KOPT-K1 (cell line): ENCODE measurements around the gene GABARAP.

Experiments
- H3K27ac ChIP-seq: fragments of 200-600 bp; sonication (generic); 2 replicates; pipeline ENCODE4 v1.5.1; 2016; ENCODE audit warnings: antibody characterized with exemption, mild to moderate bottlenecking, low read depth, low read length; ENCODE audit not compliant: poor library complexity, severe bottlenecking
- H3K36me3 ChIP-seq: fragments of 200-600 bp; sonication (generic); 2 replicates; pipeline ENCODE4 v1.5.1; 2017; ENCODE audit warnings: antibody characterized with exemption, mild to moderate bottlenecking, low read length, moderate library complexity; ENCODE audit not compliant: insufficient read depth
- H3K9me3 ChIP-seq: fragments of 200-600 bp; sonication (generic); 2 replicates; pipeline ENCODE4 v1.5.1; 2017; ENCODE audit warnings: antibody characterized with exemption, low read length, mild to moderate bottlenecking; ENCODE audit not compliant: insufficient read depth, poor library complexity, severe bottlenecking

Gene GABARAP

DNA sequence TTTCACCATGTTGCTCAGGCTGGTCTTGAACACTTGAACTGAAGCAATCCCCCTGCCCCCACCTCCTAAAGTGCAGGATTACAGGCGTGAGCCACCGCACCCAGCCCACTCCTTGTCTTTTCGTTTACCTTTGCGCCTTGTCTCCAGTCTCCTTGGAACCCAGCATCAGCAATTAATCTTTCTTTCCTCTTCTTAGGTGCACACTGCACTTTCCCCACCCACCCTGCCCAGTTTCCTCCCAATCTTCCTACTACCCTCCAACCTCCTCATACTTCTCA lies 21.5 kb upstream of the GABARAP start:
- Histone ChIP-seq H3K27ac (no peak overlapping the region), H3K36me3 (peaks cover 20% of the 10 kb centered on the region), H3K9me3 (no peaks in the 10 kb centered on the region)

GRCh38 chr17:7262935-7263800 lies 20.9 kb upstream of the GABARAP start:
- Histone ChIP-seq H3K36me3 (peaks cover 26% of the 10 kb centered on the region), H3K27ac (no peak overlapping the region), H3K9me3 (no peaks in the 10 kb centered on the region)

GRCh38 chr17:7262192-7262934 lies 20.1 kb upstream of the GABARAP start, which contains the start of gene CLDN7:
CLDN7 (minus strand) TSS chr17:7262478; CDS start chr17:7262043, 435 bp downstream.
- Histone ChIP-seq H3K36me3 (peaks cover 34% of the 10 kb centered on the region), H3K9me3 (no peaks in the 10 kb centered on the region), H3K27ac (no peak within 1 kb of the TSS)

- Histone ChIP-seq H3K27ac (no peak overlapping the region), H3K9me3 (no peaks in the 10 kb centered on the region), H3K36me3 (peaks cover 41% of the 10 kb centered on the region)
These were observed 19.3 kb upstream of the GABARAP start for GRCh38 chr17:7261379-7262191.

DNA sequence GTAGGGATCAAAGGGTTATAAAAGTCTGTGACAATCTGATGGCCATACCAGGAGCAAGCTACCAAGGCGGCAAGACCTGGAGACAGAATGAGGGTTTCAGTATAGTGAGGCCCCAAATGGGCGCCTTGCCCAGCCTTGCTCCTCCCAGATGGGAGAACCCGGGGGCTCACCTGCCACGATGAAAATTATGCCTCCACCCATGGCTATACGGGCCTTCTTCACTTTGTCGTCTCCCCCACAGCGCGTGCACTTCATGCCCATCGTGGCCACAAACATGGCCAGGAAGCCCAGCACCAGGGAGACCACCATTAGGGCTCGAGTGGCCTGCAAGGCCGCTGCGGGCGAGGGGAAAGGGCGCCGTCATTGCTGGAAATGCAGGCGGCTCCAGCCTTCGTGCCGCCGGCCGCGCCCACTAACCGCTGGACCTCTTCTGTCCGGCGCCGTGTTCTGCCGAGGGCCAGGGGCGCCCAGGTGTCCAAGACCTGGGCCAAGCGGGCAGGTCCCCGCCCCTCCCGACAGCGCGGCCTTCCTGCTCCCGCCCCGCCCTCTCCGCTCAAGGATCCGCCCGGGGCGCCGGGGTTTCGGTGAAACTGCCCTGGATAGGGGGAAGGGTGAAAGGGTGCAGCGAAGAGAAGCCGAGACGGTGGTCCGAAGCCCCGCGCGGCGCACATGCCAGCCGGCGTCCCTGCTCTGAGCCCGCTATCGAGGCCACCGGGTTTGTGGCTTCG lies 18.6 kb upstream of the GABARAP start:
- Histone ChIP-seq H3K9me3 (no peaks in the 10 kb centered on the region), H3K36me3 (peaks cover 49% of the 10 kb centered on the region), H3K27ac (no peak overlapping the region)

- Histone ChIP-seq H3K27ac (no peak overlapping the region), H3K36me3 (peaks cover 56% of the 10 kb centered on the region), H3K9me3 (no peaks in the 10 kb centered on the region)
These were observed 17.9 kb upstream of the GABARAP start for GRCh38 chr17:7260151-7260550.

- Histone ChIP-seq H3K27ac (no peak overlapping the region), H3K36me3 (peaks cover 62% of the 10 kb centered on the region)
These were observed 17.3 kb upstream of the GABARAP start for GRCh38 chr17:7259555-7259889.

DNA sequence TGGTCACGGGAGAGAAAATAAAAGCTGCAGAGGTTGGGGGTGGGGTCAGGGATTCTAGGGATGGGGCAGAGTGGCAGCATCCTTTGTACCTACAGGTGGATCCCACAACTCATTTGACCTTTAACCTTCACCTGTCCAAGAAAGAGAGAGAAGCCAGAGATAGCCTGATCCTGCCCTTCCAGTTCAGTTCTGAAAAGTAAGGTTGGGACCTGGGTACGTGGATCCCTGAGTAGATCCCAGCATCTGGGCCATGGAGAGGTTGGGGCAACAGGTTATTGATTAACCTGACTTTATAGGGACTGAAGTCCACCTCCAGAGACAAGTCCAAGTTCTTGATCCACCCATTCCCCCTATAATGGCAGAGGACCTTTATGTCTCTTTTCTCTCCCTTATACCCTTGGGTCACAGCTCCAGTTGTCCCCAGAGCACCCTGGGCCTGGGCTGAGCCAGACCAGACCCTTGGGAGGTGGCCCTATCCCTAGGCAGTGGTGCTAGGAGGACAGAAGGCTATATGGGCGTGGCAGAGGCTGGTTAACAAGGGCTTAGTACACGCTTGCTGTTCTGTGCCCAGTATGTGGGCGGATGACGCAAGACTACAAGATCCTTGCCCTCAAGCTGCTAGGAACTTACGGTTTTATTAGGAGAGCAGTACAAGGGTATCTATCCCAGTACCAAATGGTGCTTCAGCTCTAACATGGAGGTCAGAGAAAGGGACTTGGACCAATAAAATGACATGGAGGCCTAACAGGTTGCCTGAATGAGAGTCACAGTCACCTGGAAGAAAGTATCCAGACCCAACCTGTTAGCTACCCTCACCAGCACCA lies 16.7 kb upstream of the GABARAP start:
- Histone ChIP-seq H3K9me3 (no peaks in the 10 kb centered on the region), H3K27ac (no peak overlapping the region), H3K36me3 (peaks cover 68% of the 10 kb centered on the region)

More at GRCh38 chr17:7259555-7259889, 17.3 kb upstream of the GABARAP start:
- no peaks in the 10 kb centered on the region for H3K9me3 ChIP-seq

- Histone ChIP-seq H3K9me3 (no peaks in the 10 kb centered on the region), H3K36me3 (peaks cover 69% of the 10 kb centered on the region), H3K27ac (no peak overlapping the region)
These were observed 14.7 kb upstream of the GABARAP start for GRCh38 chr17:7256766-7257456.

DNA sequence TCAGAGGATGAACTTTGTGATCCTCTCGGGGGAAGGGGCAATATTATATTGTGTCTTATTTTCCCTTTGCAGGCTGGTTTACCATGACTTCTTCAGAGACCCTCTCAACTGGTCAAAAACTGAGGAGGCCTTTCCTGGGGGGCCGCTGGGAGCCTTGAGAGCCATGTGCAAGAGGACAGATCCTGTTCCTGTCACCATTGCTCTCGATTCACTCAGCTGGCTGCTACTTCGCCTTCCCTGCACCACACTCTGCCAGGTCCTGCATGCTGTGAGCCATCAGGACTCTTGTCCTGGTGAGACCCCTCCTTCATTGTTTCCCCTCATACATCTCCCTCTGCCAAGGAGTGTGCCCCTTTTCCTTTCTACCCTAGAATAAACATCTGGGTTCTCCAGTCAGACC lies 12.3 kb upstream of the GABARAP start:
- H3K27ac ChIP-seq: no peak overlapping the region
- H3K36me3 ChIP-seq: peaks cover 57% of the 10 kb centered on the region
- no peaks in the 10 kb centered on the region for H3K9me3 ChIP-seq

- H3K36me3 ChIP-seq: peaks cover 49% of the 10 kb centered on the region
- peak overlapping the region; percentile 98 for H3K27ac ChIP-seq
- no peaks in the 10 kb centered on the region for H3K9me3 ChIP-seq
These were observed 10.8 kb upstream of the GABARAP start for GRCh38 chr17:7253082-7253481.

DNA sequence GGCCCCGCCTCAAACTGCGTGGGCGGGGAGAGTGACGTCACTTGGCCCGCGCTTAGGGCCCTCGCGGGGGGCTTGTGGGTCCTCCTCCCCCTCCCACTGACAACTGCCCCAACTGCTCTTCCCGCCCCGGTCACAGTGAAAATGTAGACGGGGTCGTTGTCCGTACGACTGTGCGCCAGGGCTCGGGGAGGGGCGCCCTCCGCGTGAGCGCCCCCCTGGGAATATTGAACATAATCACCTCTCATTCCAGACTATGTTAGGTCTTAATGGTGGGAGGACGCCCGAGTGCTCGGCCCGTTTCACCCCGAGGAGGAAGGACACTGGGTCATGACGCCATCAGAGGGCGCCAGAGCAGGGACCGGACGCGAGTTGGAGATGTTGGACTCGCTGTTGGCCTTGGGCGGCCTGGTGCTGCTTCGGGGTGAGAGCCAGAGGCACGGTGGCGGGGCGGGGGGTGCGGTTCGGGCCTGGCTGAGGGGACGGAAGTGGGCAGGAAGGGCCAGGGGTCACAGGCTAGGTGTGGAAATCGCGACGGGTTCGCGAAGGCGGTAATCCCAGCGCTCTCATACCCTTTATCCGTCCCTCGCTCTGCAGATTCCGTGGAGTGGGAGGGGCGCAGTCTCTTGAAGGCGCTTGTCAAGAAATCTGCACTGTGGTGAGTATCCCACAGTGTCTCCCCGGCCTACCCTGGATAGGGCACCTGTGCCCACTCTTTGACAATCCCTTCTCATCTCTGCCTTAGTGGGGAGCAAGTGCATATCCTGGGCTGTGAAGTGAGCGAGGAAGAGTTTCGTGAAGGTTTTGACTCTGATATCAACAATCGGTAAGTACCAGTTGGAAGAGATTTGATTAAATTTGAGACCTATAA lies 10.2 kb upstream of the GABARAP start, which contains the start of gene ELP5:
Gene ELP5 (plus strand): TSS at position 40 of the 868 bp plus-strand sequence. CDS start 336 bp downstream, at position 376.
- Histone ChIP-seq H3K27ac (peak within 1 kb of the TSS; percentile 98), H3K36me3 (peaks cover 43% of the 10 kb centered on the region), H3K9me3 (no peaks in the 10 kb centered on the region)
